ENCODE measurements around the gene CRY2.
A peak's percentile ranks its signal among the peaks of the same experiment; 100 is the strongest.
"Not testable (repeated sequence)": the region's sequence is repeated elsewhere in the genome, so short reads cannot be mapped to it uniquely, and the experiment has no call there.

CRY2 gene

DNA sequence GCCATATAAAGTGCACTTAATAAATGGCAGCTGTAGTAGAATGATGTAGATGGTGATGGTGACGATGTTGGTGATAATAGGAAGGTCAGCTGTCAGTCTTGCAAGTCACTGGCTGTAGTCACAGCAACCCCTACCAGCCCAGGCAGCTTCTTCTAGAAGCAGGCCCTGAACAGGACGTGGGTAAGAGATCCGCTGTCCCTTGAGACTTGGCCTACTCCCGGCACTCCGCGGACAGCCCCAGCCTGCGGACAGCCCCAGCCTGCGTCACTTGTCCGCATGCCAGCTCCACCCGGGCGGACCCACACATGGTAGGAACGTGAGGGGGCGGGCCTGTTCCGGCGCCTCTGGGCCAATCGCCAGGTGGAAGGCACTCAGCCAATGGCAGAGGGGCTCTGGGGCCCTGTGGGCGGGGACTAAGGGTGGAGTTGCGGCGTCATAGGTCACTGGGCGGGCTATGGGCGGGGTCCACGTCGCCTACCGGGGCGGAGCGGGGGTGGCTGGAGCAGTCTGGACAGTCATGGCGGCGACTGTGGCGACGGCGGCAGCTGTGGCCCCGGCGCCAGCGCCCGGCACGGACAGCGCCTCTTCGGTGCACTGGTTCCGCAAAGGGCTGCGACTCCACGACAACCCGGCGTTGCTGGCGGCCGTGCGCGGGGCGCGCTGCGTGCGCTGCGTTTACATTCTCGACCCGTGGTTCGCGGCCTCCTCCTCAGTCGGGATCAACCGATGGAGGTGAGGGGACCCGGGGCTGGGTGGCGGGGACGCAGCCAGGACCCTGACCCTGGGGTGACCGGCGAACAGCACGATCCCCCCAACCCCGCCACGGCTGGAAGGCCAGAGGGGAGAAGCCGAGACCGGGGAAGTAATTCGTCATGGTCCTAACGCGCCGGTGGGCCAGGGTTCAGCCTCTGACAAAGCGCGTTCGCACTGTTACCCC lies at the start of gene CRY2:
Gene CRY2 (plus strand): TSS at position 502 of the 937 bp plus-strand sequence. CDS start 16 bp downstream, at position 518.
- DNase-seq (ENCODE audit: low read depth in 2 of 2): peak; percentile 97 to 99

GRCh38 chr11:45798793-45799441 lies 48.4 kb upstream of the CRY2 start:
- no peak for DNase-seq (ENCODE audit: low read depth in 2 of 2)

DNA sequence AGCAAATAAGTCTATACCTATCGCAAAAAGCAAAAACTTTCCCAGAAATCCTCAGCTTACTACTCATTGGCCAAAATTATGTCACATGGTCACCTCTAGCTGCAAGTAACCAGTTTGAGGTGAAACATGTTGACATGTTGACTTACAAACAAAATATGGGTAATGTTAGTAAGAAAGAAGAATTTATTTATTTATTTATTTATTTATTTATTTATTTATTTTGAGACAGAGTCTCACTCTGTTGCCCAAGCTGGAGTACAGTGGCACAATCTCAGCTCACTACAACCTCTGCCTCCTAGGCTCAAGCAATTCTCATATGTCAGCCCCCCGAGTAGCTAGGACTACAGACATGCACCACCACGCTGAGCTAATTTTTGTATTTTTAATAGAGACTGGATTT lies 47.7 kb upstream of the CRY2 start:
- no peak for DNase-seq (ENCODE audit: low read depth in 2 of 2)

DNA sequence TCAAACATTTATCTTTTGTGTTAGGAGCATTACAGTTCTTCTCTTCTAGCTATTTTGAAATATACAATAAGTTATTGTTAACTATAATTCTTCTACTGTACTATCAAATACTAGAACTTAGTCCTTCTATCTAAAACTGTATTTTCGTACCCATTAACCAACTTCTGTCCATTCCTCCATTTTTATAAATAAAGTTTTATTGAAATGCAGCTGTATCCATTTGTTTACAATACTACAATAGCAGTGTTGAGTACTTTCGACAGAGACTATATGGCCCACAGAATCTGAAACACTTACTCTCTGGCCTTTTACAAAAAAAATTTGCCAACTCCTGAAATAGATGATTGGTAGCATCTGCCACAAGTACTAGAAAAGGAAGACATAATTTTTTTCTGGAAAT lies 47.0 kb upstream of the CRY2 start:
- DNase-seq (ENCODE audit: low read depth in 2 of 2): no peak

DNA sequence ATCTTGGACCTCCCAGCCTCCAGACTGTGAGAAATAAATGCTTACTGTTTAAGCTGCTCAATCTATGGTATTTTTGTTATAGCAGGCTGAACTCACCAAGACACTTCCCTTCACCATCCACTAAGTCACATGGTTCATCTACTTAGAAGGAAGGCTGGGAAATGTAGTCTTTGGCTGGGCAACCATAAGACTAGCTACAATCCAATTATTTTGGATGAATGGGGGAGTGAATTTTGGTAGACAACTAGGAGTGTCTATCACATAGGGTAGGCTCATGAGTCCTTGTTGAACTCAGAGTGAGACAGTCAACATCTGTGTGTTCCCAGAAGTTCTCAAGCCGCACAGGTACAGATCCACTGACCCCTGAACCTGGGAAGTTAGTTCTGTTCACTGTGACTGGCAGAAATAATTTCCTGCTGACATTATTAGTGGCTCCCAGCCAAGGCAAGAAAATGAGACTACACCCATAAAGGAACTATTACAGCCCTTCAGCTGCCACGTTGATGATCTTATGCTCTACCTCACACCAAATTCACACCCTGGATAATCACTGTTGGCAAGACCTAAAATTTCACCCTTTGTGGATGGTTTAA lies 45.5 kb upstream of the CRY2 start:
- DNase-seq (ENCODE audit: low read depth in 2 of 2): no peak

DNA sequence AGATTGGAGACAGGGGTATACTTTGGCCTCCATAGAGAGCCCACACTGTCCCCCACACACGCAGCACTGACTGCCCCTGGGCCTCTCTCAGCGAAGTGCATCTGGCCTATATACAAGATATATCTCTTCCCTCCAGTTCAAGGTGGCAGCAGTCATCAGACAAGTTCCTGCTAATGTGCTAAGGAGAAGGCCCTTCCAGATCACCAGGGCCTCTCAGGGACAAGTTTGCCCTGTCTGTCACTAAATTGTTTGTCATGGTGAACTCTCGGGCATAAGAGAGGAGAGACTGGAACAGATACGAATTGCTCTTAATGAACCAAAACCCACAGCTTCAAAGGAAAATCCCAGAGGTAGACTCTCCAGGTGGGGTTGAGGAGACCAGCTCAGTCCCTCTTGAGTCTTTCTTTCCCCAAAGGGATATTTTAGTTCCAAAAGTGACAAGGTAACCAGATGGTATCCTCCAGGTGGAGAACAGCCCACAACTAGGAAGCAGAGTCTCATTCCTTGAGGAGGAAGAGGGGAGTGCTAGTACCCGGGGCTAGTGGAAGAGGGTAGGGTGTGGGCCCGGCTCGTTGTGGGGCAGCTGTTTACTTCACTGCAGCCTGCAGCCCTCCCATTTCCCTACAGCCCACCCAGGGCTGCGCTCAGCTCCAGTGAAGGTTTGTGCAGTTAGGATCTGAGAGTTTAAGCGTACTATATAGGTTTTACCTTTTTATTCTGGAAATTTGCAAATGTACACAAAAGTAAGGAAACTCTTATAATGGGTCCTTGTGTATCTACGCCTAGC lies 44.6 kb upstream of the CRY2 start:
- no peak for DNase-seq (ENCODE audit: low read depth in 2 of 2)

- DNase-seq (ENCODE audit: low read depth in 2 of 2): peak; percentile 36 to 45
Observed at GRCh38 chr11:45803971-45804760, 43.1 kb upstream of the CRY2 start.

DNA sequence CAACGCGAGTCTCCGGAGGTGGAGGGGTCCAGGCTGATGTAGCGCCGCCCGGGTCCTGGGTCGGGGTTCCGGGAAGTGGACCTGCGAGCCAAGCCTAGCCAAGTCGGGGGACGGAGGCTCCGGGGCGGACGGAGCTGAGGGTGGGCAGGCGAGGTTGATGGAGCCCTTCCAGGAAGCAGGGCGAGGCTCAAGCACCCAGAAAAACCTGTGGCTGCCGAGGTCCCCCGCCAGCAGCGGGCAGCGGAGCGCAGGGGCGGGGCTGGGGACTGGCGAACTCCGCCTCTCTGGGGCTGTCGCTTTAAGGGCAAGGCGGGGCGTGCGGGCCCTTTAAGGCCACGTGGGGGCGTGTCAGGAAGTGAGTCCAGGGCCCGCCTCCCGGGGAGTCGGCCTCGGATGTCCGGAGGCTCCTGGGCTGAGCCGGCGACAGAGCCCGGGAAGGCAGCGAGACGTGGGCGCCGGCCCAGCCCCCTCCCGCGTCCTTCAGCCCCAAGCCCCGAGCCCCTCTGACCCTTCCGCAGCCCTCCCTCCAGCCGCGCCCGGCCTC lies 42.4 kb upstream of the CRY2 start, which contains the start of gene SLC35C1:
Gene SLC35C1 (plus strand): TSS at position 389 of the 544 bp plus-strand sequence. CDS start 653 bp downstream, outside the sequence.
- DNase-seq (ENCODE audit: low read depth in 2 of 2): peak; percentile 93 to 94

DNA sequence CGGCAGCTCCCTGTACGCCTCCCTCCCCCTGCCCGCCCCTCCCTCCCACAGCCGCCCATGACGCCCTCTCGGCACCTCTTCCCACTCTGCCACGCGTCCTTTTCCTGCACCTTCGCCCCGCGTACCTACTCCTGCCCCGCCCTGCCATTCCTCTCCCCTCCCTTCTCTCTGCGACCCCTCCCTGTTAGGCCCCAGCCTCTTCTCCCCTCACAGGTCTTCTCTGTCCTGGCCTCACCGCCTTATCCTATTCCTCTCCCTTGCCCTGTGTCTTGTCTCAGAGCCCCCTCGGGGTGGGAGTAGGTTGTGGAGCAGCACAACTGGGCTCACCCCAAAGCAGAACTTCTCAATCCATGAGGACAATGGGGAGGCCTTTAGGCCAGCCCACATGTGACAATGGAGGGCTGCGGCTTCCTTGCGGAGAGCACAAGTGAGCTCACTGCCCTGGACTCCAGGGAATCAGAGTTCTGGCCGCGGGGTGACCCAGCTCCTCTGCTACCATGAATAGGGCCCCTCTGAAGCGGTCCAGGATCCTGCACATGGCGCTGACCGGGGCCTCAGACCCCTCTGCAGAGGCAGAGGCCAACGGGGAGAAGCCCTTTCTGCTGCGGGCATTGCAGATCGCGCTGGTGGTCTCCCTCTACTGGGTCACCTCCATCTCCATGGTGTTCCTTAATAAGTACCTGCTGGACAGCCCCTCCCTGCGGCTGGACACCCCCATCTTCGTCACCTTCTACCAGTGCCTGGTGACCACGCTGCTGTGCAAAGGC lies 41.8 kb upstream of the CRY2 start:
- no peak for DNase-seq (ENCODE audit: low read depth in 2 of 2)

- DNase-seq (ENCODE audit: low read depth in 2 of 2): no peak
Observed at GRCh38 chr11:45806072-45806933, 41.0 kb upstream of the CRY2 start.

- DNase-seq (ENCODE audit: low read depth in 2 of 2): no peak
Observed at GRCh38 chr11:45806937-45807791, 40.1 kb upstream of the CRY2 start.

DNA sequence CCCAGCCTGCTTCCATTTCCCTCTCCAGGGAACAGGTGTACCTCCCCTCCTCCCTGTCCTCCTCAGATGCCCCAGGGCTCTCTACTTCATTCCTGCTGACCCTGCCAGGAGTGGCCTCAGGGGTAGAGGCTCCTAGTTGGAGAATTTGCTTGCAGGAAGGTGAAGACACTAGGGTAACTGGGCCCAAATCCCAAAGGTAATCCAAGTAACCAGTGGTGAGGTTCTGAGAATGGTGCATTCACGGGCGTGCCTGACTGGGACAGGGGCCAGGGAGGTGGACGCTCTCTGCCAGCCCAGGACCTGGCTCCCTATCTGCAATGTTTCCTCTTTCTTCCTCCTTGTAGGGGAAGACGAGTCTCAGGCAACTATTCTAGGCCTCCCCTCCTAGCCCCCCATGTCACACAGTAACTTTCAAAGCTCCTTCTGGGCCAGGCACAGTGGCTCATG lies 39.5 kb upstream of the CRY2 start:
- DNase-seq (ENCODE audit: low read depth in 2 of 2): no peak

DNA sequence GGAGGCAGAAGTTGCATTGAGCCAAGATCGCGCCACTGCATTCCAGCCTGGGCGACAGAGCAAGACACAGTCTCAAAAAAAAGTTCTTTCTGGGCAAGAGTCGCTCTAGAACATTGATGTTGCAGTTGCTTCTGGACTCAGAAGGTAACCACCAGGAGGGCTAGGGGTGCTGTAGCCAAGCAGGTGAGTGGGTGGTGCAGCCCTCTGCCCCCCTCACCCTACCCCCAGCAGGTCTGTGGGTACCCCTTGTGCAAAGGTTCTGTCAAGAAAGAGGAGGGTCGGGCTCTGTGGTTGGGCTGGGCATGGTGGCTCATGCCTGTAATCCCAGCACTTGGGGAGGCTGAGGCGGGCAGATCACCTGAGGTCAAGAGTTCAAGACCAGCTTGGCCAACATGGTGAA lies 38.8 kb upstream of the CRY2 start:
- DNase-seq (ENCODE audit: low read depth in 2 of 2): not testable (repeated sequence)

- DNase-seq (ENCODE audit: low read depth in 2 of 2): no peak
Observed at GRCh38 chr11:45809456-45810395, 37.5 kb upstream of the CRY2 start.

DNA sequence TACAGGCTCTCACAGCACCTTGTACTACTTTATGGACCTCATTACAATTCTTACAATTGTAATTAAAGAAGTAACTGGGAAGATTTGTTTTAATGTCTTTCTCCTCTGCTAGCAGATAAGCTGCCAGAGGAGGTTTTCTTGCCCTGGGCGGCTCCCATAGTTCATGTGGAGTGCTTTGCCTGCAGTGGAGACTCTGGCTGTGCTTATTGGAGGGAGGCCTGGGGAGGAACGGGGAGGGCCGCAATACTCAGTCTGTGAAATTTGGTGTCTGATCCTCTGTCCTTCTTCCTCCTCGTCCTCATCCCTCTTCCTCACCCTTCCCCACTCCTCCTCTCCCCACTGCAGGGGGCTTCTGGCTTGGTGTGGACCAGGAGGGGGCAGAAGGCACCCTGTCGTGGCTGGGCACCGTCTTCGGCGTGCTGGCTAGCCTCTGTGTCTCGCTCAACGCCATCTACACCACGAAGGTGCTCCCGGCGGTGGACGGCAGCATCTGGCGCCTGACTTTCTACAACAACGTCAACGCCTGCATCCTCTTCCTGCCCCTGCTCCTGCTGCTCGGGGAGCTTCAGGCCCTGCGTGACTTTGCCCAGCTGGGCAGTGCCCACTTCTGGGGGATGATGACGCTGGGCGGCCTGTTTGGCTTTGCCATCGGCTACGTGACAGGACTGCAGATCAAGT lies 36.7 kb upstream of the CRY2 start:
- DNase-seq (ENCODE audit: low read depth in 2 of 2): no peak

GRCh38 chr11:45811109-45811435 lies 36.2 kb upstream of the CRY2 start:
- DNase-seq (ENCODE audit: low read depth in 2 of 2): no peak

Measured in stimulated activated CD8-positive, alpha-beta memory T cell treated with anti-CD3 and anti-CD28 coated beads, Interleukin-15, amount 100 ng/mL, for 48 hours (primary cell).